Measurements from ENCODE around the gene ATP2B2.

DNA sequence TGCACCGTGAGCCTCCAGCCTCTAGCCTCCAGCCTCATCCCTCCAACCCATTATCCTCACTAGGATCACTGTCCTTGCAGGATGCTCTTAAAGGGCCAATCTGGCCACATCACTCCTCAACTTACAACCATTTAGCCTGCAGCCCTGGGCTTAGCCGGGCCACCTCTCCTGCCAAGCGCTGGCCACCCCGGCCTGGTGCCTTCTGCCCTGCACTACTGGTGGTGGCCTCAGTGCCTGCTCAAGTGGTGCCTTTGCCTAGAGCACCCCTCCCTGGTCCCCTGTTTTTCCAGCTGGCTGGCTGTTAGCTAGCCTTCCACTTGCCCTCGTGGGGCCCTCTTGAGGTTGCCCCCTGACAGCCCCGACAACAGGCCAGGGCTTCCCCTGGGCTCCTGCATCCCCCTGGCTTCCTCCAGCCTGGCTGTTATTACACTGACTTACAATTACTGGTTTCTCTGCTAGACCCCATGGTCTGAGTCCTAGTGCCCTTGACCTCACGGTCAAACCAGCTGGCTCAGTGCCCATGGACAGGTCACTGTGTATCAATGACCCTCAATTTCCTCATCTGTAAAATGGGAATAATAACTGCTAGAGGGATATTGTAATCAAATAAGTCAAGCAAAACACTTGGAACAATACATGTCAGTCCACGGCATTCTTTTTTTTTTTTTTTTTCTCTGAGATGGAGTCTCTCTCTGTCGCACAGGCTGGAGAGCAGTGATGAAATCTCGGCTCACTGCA lies 15.5 kb downstream of the ATP2B2 start:
- TF ChIP-seq YY1 (IDR thresholded peaks at IDR 0.05; ENCODE audit: insufficient read depth, insufficient read length) (no peak), ZNF274 (IDR thresholded peaks at IDR 0.05; ENCODE audit: low read depth, low read length) (no peak)
